Keratinocyte (primary cell): Measurements from ENCODE around the gene MGAT3. TPM values are rescaled to one million over a fixed set of nuclear protein-coding genes. Genes with fewer than 3 reads are reported as not detected.

ENCODE experiments used
- DNase-seq: peaks from one replicate; pipeline ENCODE4 v3.0.0-alpha.2; 2011; ENCODE audit warnings: low read depth, missing footprints, low spot score
- FAIRE-seq: peaks from 2 replicates; lab custom pipeline; 2011; peaks lifted over from hg19 to GRCh38; lab: Jason Lieb, UNC
- H2AFZ ChIP-seq: 2 replicates; pipeline ENCODE4 v1.6.0; 2012; ENCODE audit warnings: low read length, control low read depth, inconsistent platforms; ENCODE audit not compliant: control insufficient read depth
- H3K27ac ChIP-seq: 2 replicates; pipeline ENCODE4 v1.5.1; 2011; ENCODE audit warnings: low read length; ENCODE audit not compliant: control insufficient read depth, insufficient read depth
- H3K27me3 ChIP-seq: 3 replicates; pipeline ENCODE4 v1.6.0; 2011; ENCODE audit warnings: low read length; ENCODE audit not compliant: control insufficient read depth, insufficient read depth; ENCODE audit errors: extremely low read depth
- H3K36me3 ChIP-seq, 2 experiments: 2 replicates in 1 of 2; 3 replicates in 1 of 2; pipeline ENCODE4 v1.5.1; 2011; ENCODE audit warnings: low read length in 2 of 2, mild to moderate bottlenecking in 1 of 2; ENCODE audit not compliant: control insufficient read depth in 2 of 2, insufficient read depth in 2 of 2; ENCODE audit errors: extremely low read depth in 1 of 2
- H3K4me1 ChIP-seq: 3 replicates; pipeline ENCODE4 v1.5.1; 2011; ENCODE audit warnings: low read length; ENCODE audit not compliant: control insufficient read depth, insufficient read depth; ENCODE audit errors: extremely low read depth
- H3K4me2 ChIP-seq: 3 replicates; pipeline ENCODE4 v1.6.0; 2011; ENCODE audit warnings: low read depth, low read length; ENCODE audit not compliant: control insufficient read depth, insufficient read depth; ENCODE audit errors: extremely low read depth
- H3K4me3 ChIP-seq, 3 experiments: fragments of 200-600 bp in 1 of 3; sonication (generic) in 1 of 3; 2 replicates in 2 of 3; 3 replicates in 1 of 3; pipeline ENCODE4 v1.5.1; 2011 to 2016; ENCODE audit warnings: low read length in 3 of 3, mild to moderate bottlenecking in 3 of 3, control low read depth in 2 of 3, inconsistent platforms in 1 of 3, low read depth in 1 of 3, mixed read lengths in 1 of 3, mixed run types in 1 of 3, moderate library complexity in 1 of 3; ENCODE audit not compliant: control insufficient read depth in 2 of 3, insufficient read depth in 2 of 3; ENCODE audit errors: extremely low read depth in 1 of 3
- H3K79me2 ChIP-seq: 2 replicates; pipeline ENCODE4 v1.6.0; 2012; ENCODE audit warnings: low read length; ENCODE audit not compliant: control insufficient read depth, insufficient read depth
- H3K9ac ChIP-seq: 3 replicates; pipeline ENCODE4 v1.6.0; 2011; ENCODE audit warnings: low read length; ENCODE audit not compliant: control insufficient read depth, insufficient read depth; ENCODE audit errors: extremely low read depth
- H3K9me1 ChIP-seq: 3 replicates; pipeline ENCODE4 v1.6.0; 2011; ENCODE audit warnings: low read length; ENCODE audit not compliant: control insufficient read depth, insufficient read depth; ENCODE audit errors: extremely low read depth
- H3K9me3 ChIP-seq: 2 replicates; pipeline ENCODE4 v1.5.1; 2012; ENCODE audit warnings: low read depth, low read length; ENCODE audit not compliant: control insufficient read depth
- H4K20me1 ChIP-seq: 3 replicates; pipeline ENCODE4 v1.6.0; 2011; ENCODE audit warnings: low read length; ENCODE audit not compliant: control insufficient read depth, insufficient read depth; ENCODE audit errors: extremely low read depth
- EZH2 ChIP-seq: IDR thresholded peaks from one replicate; pipeline ENCODE4 v1.6.1; 2012; ENCODE audit warnings: inconsistent platforms, mild to moderate bottlenecking, low read length, moderate library complexity
- dilution Hi-C: fragments of 300-500 bp; cut with MboI; formaldehyde crosslinking; loops from one replicate; pipeline ENCODE4 v1.7.0; 2020; ENCODE audit warnings: low sequenced_read_pairs; ENCODE audit not compliant: extremely low pct_ligation_motif_present
- polyA plus RNA-seq, 5 experiments: library from polyadenylated mRNA; depleted of rRNA in 3 of 5; stranded (reverse) in 3 of 5; stranded (forward) in 1 of 5; unstranded in 1 of 5; fragments of >200 nt; gene quantifications; 1 replicate in 1 of 5; 2 replicates in 3 of 5; 3 replicates in 1 of 5; pipeline versions ENCODE4 v1.2.1 to v1.2.3, GENCODE V29; 2011 to 2012; ENCODE audit warnings: missing spikeins in 2 of 5, low read depth in 1 of 5, low replicate concordance in 1 of 5
- TF ChIP-seq, protein P1 (sequence below), 3 experiments: IDR thresholded peaks in 1 of 3; conservative IDR thresholded peaks in 1 of 3; optimal IDR thresholded peaks in 1 of 3; 2 replicates in 2 of 3; 3 replicates in 1 of 3; pipeline versions ENCODE3 to v1.5.1; 2011; ENCODE audit warnings: low read length in 3 of 3, mild to moderate bottlenecking in 3 of 3, moderate library complexity in 2 of 3, control low read depth in 1 of 3, inconsistent platforms in 1 of 3; ENCODE audit not compliant: insufficient read depth in 2 of 3; ENCODE audit errors: extremely low read depth in 1 of 3

MGAT3 gene
- polyA plus RNA-seq, 1 donor (not counting 4 experiments of a cell fraction or from before 2014, with no cell fraction given): not detected

GRCh38 chr22:39501644-39502108 is 44.9 kb downstream of the MGAT3 start:
- no peak for FAIRE-seq
- H3K36me3 ChIP-seq: peaks cover 20 to 25% of the 10 kb centered on the region in 2 experiments
- H2AFZ ChIP-seq: peak overlapping the region; percentile 86
- H3K79me2 ChIP-seq: peaks cover 42% of the 10 kb centered on the region
- peak overlapping the region; percentile 47 for H3K27ac ChIP-seq
- H3K4me2 ChIP-seq: peak overlapping the region; percentile 100
- no peaks in the 10 kb centered on the region for H3K27me3 ChIP-seq
- no peaks in the 10 kb centered on the region for H3K9me3 ChIP-seq
- H4K20me1 ChIP-seq: no peaks in the 10 kb centered on the region
- TF ChIP-seq, protein P1, sequence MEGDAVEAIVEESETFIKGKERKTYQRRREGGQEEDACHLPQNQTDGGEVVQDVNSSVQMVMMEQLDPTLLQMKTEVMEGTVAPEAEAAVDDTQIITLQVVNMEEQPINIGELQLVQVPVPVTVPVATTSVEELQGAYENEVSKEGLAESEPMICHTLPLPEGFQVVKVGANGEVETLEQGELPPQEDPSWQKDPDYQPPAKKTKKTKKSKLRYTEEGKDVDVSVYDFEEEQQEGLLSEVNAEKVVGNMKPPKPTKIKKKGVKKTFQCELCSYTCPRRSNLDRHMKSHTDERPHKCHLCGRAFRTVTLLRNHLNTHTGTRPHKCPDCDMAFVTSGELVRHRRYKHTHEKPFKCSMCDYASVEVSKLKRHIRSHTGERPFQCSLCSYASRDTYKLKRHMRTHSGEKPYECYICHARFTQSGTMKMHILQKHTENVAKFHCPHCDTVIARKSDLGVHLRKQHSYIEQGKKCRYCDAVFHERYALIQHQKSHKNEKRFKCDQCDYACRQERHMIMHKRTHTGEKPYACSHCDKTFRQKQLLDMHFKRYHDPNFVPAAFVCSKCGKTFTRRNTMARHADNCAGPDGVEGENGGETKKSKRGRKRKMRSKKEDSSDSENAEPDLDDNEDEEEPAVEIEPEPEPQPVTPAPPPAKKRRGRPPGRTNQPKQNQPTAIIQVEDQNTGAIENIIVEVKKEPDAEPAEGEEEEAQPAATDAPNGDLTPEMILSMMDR (optimal IDR thresholded peaks at IDR 0.05 in 1 of 3, IDR thresholded peaks at IDR 0.05 in 1 of 3, conservative IDR thresholded peaks at IDR 0.05 in 1 of 3; ENCODE audit: extremely low read depth in 1 of 3, insufficient read depth in 2 of 3, low read length in 3 of 3): no peak
- TF ChIP-seq EZH2: no peak
- dilution Hi-C loops: no loop called here
- no peak for DNase-seq
- H3K9me1 ChIP-seq: no peaks in the 10 kb centered on the region
- H3K4me3 ChIP-seq: peak overlapping the region; percentile 78 to 98 (median 89)
- peaks cover 18% of the 10 kb centered on the region for H3K4me1 ChIP-seq
- peak overlapping the region; percentile 87 for H3K9ac ChIP-seq

GRCh38 chr22:39502109-39502788 is 45.4 kb downstream of the MGAT3 start, which contains the start of gene MIEF1:
MIEF1 (plus strand) TSS chr22:39502290; CDS start chr22:39511295, 9,005 bp downstream.
- Histone ChIP-seq H3K9ac (peak within 1 kb of the TSS; percentile 87), H3K79me2 (peaks cover 47% of the 10 kb centered on the region), H3K4me1 (peaks cover 18% of the 10 kb centered on the region), H3K4me2 (peak within 1 kb of the TSS; percentile 100), H3K27ac (peak within 1 kb of the TSS; percentile 84), H3K27me3 (no peaks in the 10 kb centered on the region), H2AFZ (peak within 1 kb of the TSS; percentile 86), H3K36me3 (peaks cover 20 to 28% of the 10 kb centered on the region in 2 experiments), H3K4me3 (peak within 1 kb of the TSS; percentile 78 to 98 (median 89)), H3K9me3 (no peaks in the 10 kb centered on the region), H4K20me1 (no peaks in the 10 kb centered on the region), H3K9me1 (no peaks in the 10 kb centered on the region)
- dilution Hi-C loops: no loop called here
- TF ChIP-seq, protein P1 (optimal IDR thresholded peaks at IDR 0.05 in 1 of 3, IDR thresholded peaks at IDR 0.05 in 1 of 3, conservative IDR thresholded peaks at IDR 0.05 in 1 of 3; ENCODE audit: extremely low read depth in 1 of 3, insufficient read depth in 2 of 3, low read length in 3 of 3): peak in 1 of 3 experiments; percentile 22
- TF ChIP-seq EZH2: no peak
- DNase-seq (peak; percentile 80), FAIRE-seq (peak; percentile 88)
